K562 (cell line): ENCODE results near the gene COL1A1. TPM values are rescaled to one million over a fixed set of nuclear protein-coding genes. Genes with fewer than 3 reads are reported as not detected.

Source experiments
- ATAC-seq: fragments of 200-7000 bp; cut with Tn5 transposase; 3 replicates; pipeline ENCODE4 v1.9.1; 2020; ENCODE audit warnings: moderate library complexity
- BruUV-seq: library from RNA; stranded (reverse); fragments of 400-500 nt; replicated peaks from 2 replicates; lab custom pipeline; 2021; lab: Mats Ljungman, UMichigan
- CTCF ChIA-PET: fragments of 300-600 bp; formaldehyde crosslinking; extraction: SDS; loops from one replicate; lab custom pipeline; 2021; ENCODE audit warnings: low intra/inter-chr PET ratio; lab: Yijun Ruan, JAX
- POLR2A ChIA-PET: fragments of 300-600, 350-650 bp; sonication (Branson Sonifier 250); formaldehyde crosslinking; extraction: SDS; loops from one replicate; lab custom pipeline; 2021; ENCODE audit warnings: antibody characterized with exemption, inconsistent platforms; lab: Yijun Ruan, JAX
- DNase-seq, 4 experiments: peaks; one replicate each; pipeline versions ENCODE4 v3.0.0 to v3.0.0-alpha.2; 2011 to 2018; ENCODE audit warnings: low spot score in 3 of 4, mixed read lengths in 3 of 4; ENCODE audit errors: extremely low read depth in 1 of 4
- FAIRE-seq: peaks from 2 replicates; lab custom pipeline; 2011; peaks lifted over from hg19 to GRCh38; lab: Jason Lieb, UNC
- H2AFZ ChIP-seq: 2 replicates; pipeline ENCODE4 v1.6.0; 2011; ENCODE audit warnings: low read depth, low read length, control low read depth, inconsistent platforms
- H3K27ac ChIP-seq: fragments of 200-600 bp; 3 replicates; pipeline ENCODE4 v1.8.0; 2011; ENCODE audit warnings: low read depth, mild to moderate bottlenecking, control low read depth, inconsistent platforms, low read length, moderate library complexity, mixed read lengths; ENCODE audit errors: extremely low read depth
- H3K27me3 ChIP-seq, 2 experiments: fragments of 300-600 bp in 1 of 2; 2 replicates in 1 of 2; 3 replicates in 1 of 2; pipeline versions ENCODE4 v1.6.0 to v1.8.0; 2011; ENCODE audit warnings: inconsistent platforms in 2 of 2, low read length in 2 of 2, mild to moderate bottlenecking in 1 of 2, mixed read lengths in 1 of 2, moderate library complexity in 1 of 2; ENCODE audit not compliant: control insufficient read depth in 2 of 2, insufficient read depth in 2 of 2
- H3K36me3 ChIP-seq: fragments of 300-600 bp; 3 replicates; pipeline ENCODE4 v1.8.0; 2011; ENCODE audit warnings: mild to moderate bottlenecking, low read length, inconsistent platforms; ENCODE audit not compliant: control insufficient read depth, insufficient read depth
- H3K4me1 ChIP-seq, 2 experiments: fragments of 200-600 bp in 1 of 2; replicated peaks in 1 of 2; 2 replicates in 1 of 2; 3 replicates in 1 of 2; pipeline versions ENCODE4 v1.5.1 to v1.8.0; 2011; ENCODE audit warnings: inconsistent platforms in 2 of 2, low read length in 2 of 2, mild to moderate bottlenecking in 1 of 2, mixed read lengths in 1 of 2, moderate library complexity in 1 of 2; ENCODE audit not compliant: control insufficient read depth in 2 of 2, insufficient read depth in 2 of 2
- H3K4me2 ChIP-seq: 2 replicates; pipeline ENCODE4 v1.6.1; 2011; ENCODE audit warnings: low read length, control low read depth, inconsistent platforms, mixed read lengths; ENCODE audit not compliant: insufficient read depth
- H3K4me3 ChIP-seq: fragments of 200-600 bp; sonication (generic), shearing (Covaris generic); 2 replicates; pipeline ENCODE4 v1.5.1; 2016; ENCODE audit warnings: control low read depth, inconsistent platforms
- H3K79me2 ChIP-seq: fragments of 200-600 bp; 3 replicates; pipeline ENCODE4 v1.8.0; 2011; ENCODE audit warnings: low read length, inconsistent platforms; ENCODE audit not compliant: control insufficient read depth, insufficient read depth
- H3K9ac ChIP-seq, 2 experiments: 2 replicates each; pipeline versions ENCODE4 v1.6.0 to v1.6.1; 2011; ENCODE audit warnings: low read depth in 2 of 2, low read length in 2 of 2, control low read depth in 1 of 2, inconsistent platforms in 1 of 2, mild to moderate bottlenecking in 1 of 2, mixed read lengths in 1 of 2; ENCODE audit not compliant: insufficient read depth in 1 of 2
- H3K9me1 ChIP-seq: one replicate; pipeline ENCODE4 v1.6.0; 2011; ENCODE audit warnings: inconsistent platforms, mild to moderate bottlenecking, low read length, moderate library complexity; ENCODE audit not compliant: control insufficient read depth, insufficient read depth
- H3K9me3 ChIP-seq: replicated peaks from 2 replicates; pipeline ENCODE4 v1.5.1; 2011; ENCODE audit warnings: low read depth, low read length, inconsistent platforms; ENCODE audit not compliant: control insufficient read depth, insufficient read depth
- H4K20me1 ChIP-seq: replicated peaks from 2 replicates; pipeline ENCODE4 v1.6.1; 2011; ENCODE audit warnings: low read length, inconsistent platforms, mixed read lengths; ENCODE audit not compliant: control insufficient read depth, insufficient read depth
- CREB1 ChIP-seq, 2 experiments: sonication (generic) in 1 of 2; formaldehyde crosslinking in 1 of 2; IDR thresholded peaks; 2 replicates each; pipeline versions ENCODE4 v1.6.1 to v1.8.0; 2012 to 2022; ENCODE audit warnings: inconsistent platforms in 1 of 2, mild to moderate bottlenecking in 1 of 2, missing genetic modification reagents in 1 of 2, moderate library complexity in 1 of 2
- CREM ChIP-seq: IDR thresholded peaks from 2 replicates; pipeline ENCODE4 v1.6.1; 2014; ENCODE audit warnings: antibody characterized with exemption, low read depth
- EGR1 ChIP-seq: fragments of 450-650 bp; conservative IDR thresholded peaks from 2 replicates; pipeline ENCODE4 v1.6.1; 2017; ENCODE audit warnings: mild to moderate bottlenecking
- HMG20B ChIP-seq: fragments of 250-450 bp; sonication (Bioruptor Pico); IDR thresholded peaks from 2 replicates; pipeline ENCODE4 v1.5.0; 2021; ENCODE audit warnings: mild to moderate bottlenecking
- JUN ChIP-seq, 2 experiments: sonication (generic) in 1 of 2; formaldehyde crosslinking in 1 of 2; IDR thresholded peaks; 2 replicates each; pipeline versions ENCODE4 v1.6.1 to v1.8.0; 2012 to 2022; ENCODE audit warnings: borderline replicate concordance in 2 of 2, mild to moderate bottlenecking in 2 of 2, improper control_type of control experiment in 1 of 2, low read depth in 1 of 2, low read length in 1 of 2, missing genetic modification reagents in 1 of 2
- KDM1A ChIP-seq, 2 experiments: fragments of 450-650 bp; IDR thresholded peaks; 2 replicates each; pipeline ENCODE4 v1.6.1; 2016; ENCODE audit warnings: mild to moderate bottlenecking in 2 of 2
- NFATC3 ChIP-seq: fragments of 450-650 bp; IDR thresholded peaks from 2 replicates; pipeline ENCODE4 v1.6.1; 2017; ENCODE audit warnings: mild to moderate bottlenecking
- RCOR1 ChIP-seq, 2 experiments: IDR thresholded peaks; 2 replicates each; pipeline ENCODE4 v1.6.1; 2012; ENCODE audit warnings: low read depth in 2 of 2, low read length in 2 of 2, borderline replicate concordance in 1 of 2, improper control_type of control experiment in 1 of 2
- SIN3A ChIP-seq, 2 experiments: fragments of 150-350 bp in 1 of 2; IDR thresholded peaks; 2 replicates each; pipeline ENCODE4 v1.6.1; 2011 to 2016; ENCODE audit warnings: borderline replicate concordance in 2 of 2, low read depth in 2 of 2, low read length in 2 of 2, mild to moderate bottlenecking in 2 of 2, moderate library complexity in 2 of 2; ENCODE audit not compliant: control insufficient read depth in 1 of 2
- SPI1 ChIP-seq: IDR thresholded peaks from 2 replicates; pipeline ENCODE4 v1.6.1; 2011; ENCODE audit warnings: low read depth, low read length, control low read depth, borderline replicate concordance
- TBP ChIP-seq: optimal IDR thresholded peaks from 2 replicates; pipeline ENCODE3; 2011; ENCODE audit warnings: low read depth, low read length, improper control_type of control experiment
- WGBS: fragments of 100-300 bp; shearing (Covaris generic); methylation state at CpG from one replicate; pipeline ENCODE4 v1.1.6; 2016; ENCODE audit warnings: low coverage, mixed read lengths; ENCODE audit not compliant: insufficient coverage; ENCODE audit errors: missing lambda C conversion rate; 5-methylcytosine and 5-hydroxymethylcytosine counted together
- in situ Hi-C: fragments of 300-500 bp; cut with MboI; formaldehyde crosslinking; loops from 4 replicates; pipeline ENCODE4 v1.15.0; 2018; ENCODE audit warnings: inconsistent platforms, mixed read lengths
- intact Hi-C: fragments of 100-400 bp; cut with micrococcal nuclease; formaldehyde crosslinking; loops from 2 replicates; pipeline ENCODE4 v1.14.2; 2022
- polyA plus RNA-seq, 8 experiments: library from polyadenylated mRNA; depleted of rRNA in 4 of 8; stranded (reverse) in 5 of 8; unstranded in 3 of 8; fragments of >200 nt; fragmentation: Nextera tagmentation in 2 of 8; fragmentation: Illumina TruSeq in 1 of 8; extraction: Ambion mirVana in 2 of 8; extraction: Trizol in 1 of 8; gene quantifications; 2 replicates each; pipeline versions ENCODE4 v1.2.1 to v1.2.3, GENCODE V29; 2011 to 2014; ENCODE audit warnings: inconsistent platforms in 1 of 8, missing spikeins in 1 of 8
- total RNA-seq, 7 experiments: library from RNA; depleted of rRNA in 6 of 7; stranded (reverse); fragments of >200 nt in 6 of 7; fragmentation: Illumina TruSeq in 2 of 7; extraction: Trizol in 2 of 7; gene quantifications; 2 replicates each; pipeline versions ENCODE4 v1.2.1 to v1.2.3, GENCODE V29; 2011 to 2021; ENCODE audit warnings: low replicate concordance in 1 of 7
- TF ChIP-seq, protein P1 (sequence below), 2 experiments: fragments of 450-650 bp; IDR thresholded peaks; 2 replicates each; pipeline ENCODE4 v1.6.1; 2018; ENCODE audit warnings: mild to moderate bottlenecking in 2 of 2, low read depth in 1 of 2; ENCODE audit not compliant: partially characterized antibody in 2 of 2
- TF ChIP-seq, protein P2 (sequence below), 2 experiments: fragments of 450-650 bp in 1 of 2; sonication (generic) in 1 of 2; formaldehyde crosslinking in 1 of 2; IDR thresholded peaks in 1 of 2; conservative IDR thresholded peaks in 1 of 2; 2 replicates each; pipeline versions ENCODE4 v1.6.1 to v1.8.1; 2016 to 2023; ENCODE audit warnings: mild to moderate bottlenecking in 2 of 2, moderate library complexity in 2 of 2, inconsistent platforms in 1 of 2, missing genetic modification reagents in 1 of 2

COL1A1 gene
- total and polyA plus RNA-seq, 9 of the 15 experiments (the other 6 are each of a cell fraction or from before 2014, with no cell fraction given): 0.04 to 3.4 (median 0.18) TPM

DNA sequence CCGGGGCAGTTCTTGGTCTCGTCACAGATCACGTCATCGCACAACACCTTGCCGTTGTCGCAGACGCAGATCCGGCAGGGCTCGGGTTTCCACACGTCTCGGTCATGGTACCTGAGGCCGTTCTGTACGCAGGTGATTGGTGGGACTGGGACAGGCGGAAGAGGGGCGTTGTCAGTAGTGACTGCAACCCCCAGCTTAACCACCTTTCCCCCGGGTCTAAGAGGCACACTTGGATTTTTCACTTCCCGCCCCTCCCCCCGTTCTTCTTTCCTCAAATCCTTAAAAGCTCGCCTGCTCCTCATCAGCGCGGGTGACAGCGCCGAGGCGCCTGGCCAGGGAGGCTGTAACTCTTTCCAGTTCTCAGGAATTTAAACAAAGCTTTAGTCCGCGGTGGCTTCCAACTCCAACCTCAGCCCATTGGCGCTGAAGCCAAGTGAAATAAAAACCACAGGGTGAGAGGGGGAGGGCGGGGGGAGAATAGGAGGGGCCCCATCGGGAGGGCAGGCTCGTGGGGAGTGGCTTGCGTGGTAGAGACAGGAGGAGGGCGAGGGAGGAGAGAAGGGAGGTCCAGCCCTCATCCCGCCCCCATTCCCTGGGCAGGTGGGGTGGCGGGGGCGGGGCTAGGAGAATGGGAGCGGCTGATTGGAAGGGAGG, 1.5 kb downstream of the COL1A1 start:
- peak overlapping the region; percentile 90 for H2AFZ ChIP-seq
- H3K4me2 ChIP-seq: peak overlapping the region; percentile 83
- CTCF ChIA-PET: interaction anchor here (0.6 to 5.1 kb wide), 14 partner anchors 9 to 969 kb away, joined by 3 to 147 read pairs (median 4); partner anchors contain the start of genes RSAD1 and TMEM92
- H3K4me1 ChIP-seq: peaks cover 4 to 25% of the 10 kb centered on the region in 2 experiments; a peak in 4 of 5 replicates
- H3K9me1 ChIP-seq: no peaks in the 10 kb centered on the region
- H3K27ac ChIP-seq: no peak overlapping the region
- in situ Hi-C loops: no loop called here
- no peaks in the 10 kb centered on the region for H3K79me2 ChIP-seq
- no peaks in the 10 kb centered on the region for H3K36me3 ChIP-seq
- H3K9ac ChIP-seq: peak overlapping the region in 1 of 2 experiments; percentile 74; a peak in 1 of 4 replicates
- peaks cover 8 to 41% of the 10 kb centered on the region in 2 experiments; a peak in 4 of 5 replicates for H3K27me3 ChIP-seq
- WGBS: 4% methylated on average over 22 of the region's 36 CpGs
- H3K9me3 ChIP-seq: no peaks in the 10 kb centered on the region
- peak; percentile 95 for ATAC-seq
- peak; percentile 87 to 96 (median 95) for DNase-seq
- BruUV-seq: no TSS peak
- FAIRE-seq: no peak
- intact Hi-C loops: loop anchor here (1.0 to 2.0 kb wide), 3 partner anchors 70 to 97 kb away; no protein-coding TSS in a partner anchor
- 0 out of 2 replicates have a peak, but pooled peaks cover 7% of the 10 kb centered on the region for H4K20me1 ChIP-seq
- H3K4me3 ChIP-seq: peak overlapping the region; percentile 41
- POLR2A ChIA-PET: interaction anchor here (0.6 to 1.2 kb wide), 5 partner anchors 10 to 935 kb away, joined by 3 to 5 read pairs (median 4); partner anchors contain the start of gene SGCA
- 0 out of 2 replicates have a peak, but pooled peaks have one; percentile 1 for TF ChIP-seq SPI1
- TF ChIP-seq CREM: peak; percentile 55
- no peak for TF ChIP-seq SIN3A (IDR thresholded peaks at IDR 0.05; ENCODE audit: borderline replicate concordance in 2 of 2, control insufficient read depth in 1 of 2, low read depth in 2 of 2, low read length in 2 of 2)
- TF ChIP-seq KDM1A (IDR thresholded peaks at IDR 0.05): peak in 1 of 2 experiments; percentile 28; a peak in 2 of 4 replicates
- TF ChIP-seq, protein P1, sequence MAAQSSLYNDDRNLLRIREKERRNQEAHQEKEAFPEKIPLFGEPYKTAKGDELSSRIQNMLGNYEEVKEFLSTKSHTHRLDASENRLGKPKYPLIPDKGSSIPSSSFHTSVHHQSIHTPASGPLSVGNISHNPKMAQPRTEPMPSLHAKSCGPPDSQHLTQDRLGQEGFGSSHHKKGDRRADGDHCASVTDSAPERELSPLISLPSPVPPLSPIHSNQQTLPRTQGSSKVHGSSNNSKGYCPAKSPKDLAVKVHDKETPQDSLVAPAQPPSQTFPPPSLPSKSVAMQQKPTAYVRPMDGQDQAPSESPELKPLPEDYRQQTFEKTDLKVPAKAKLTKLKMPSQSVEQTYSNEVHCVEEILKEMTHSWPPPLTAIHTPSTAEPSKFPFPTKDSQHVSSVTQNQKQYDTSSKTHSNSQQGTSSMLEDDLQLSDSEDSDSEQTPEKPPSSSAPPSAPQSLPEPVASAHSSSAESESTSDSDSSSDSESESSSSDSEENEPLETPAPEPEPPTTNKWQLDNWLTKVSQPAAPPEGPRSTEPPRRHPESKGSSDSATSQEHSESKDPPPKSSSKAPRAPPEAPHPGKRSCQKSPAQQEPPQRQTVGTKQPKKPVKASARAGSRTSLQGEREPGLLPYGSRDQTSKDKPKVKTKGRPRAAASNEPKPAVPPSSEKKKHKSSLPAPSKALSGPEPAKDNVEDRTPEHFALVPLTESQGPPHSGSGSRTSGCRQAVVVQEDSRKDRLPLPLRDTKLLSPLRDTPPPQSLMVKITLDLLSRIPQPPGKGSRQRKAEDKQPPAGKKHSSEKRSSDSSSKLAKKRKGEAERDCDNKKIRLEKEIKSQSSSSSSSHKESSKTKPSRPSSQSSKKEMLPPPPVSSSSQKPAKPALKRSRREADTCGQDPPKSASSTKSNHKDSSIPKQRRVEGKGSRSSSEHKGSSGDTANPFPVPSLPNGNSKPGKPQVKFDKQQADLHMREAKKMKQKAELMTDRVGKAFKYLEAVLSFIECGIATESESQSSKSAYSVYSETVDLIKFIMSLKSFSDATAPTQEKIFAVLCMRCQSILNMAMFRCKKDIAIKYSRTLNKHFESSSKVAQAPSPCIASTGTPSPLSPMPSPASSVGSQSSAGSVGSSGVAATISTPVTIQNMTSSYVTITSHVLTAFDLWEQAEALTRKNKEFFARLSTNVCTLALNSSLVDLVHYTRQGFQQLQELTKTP (IDR thresholded peaks at IDR 0.05; ENCODE audit: low read depth in 1 of 2, partially characterized antibody in 2 of 2): peak in 1 of 2 experiments; percentile 36
- TF ChIP-seq, protein P2, sequence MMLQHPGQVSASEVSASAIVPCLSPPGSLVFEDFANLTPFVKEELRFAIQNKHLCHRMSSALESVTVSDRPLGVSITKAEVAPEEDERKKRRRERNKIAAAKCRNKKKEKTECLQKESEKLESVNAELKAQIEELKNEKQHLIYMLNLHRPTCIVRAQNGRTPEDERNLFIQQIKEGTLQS (IDR thresholded peaks at IDR 0.05): peak; percentile 38
- TF ChIP-seq, protein P2 (CRISPR knock-in tag; conservative IDR thresholded peaks at IDR 0.05): no peak
- peak; percentile 16 for TF ChIP-seq TBP
- no peak for TF ChIP-seq JUN (IDR thresholded peaks at IDR 0.05; ENCODE audit: borderline replicate concordance, low read depth, low read length)
- 0 out of 2 replicates have a peak, but pooled peaks have one; percentile 31 for TF ChIP-seq JUN (CRISPR knock-in tag; IDR thresholded peaks at IDR 0.05; ENCODE audit: borderline replicate concordance)
- no peak for TF ChIP-seq HMG20B (CRISPR knock-in tag)
- TF ChIP-seq CREB1 (IDR thresholded peaks at IDR 0.05): peak; percentile 60
- peak; percentile 28; the same call in 1 of the 2 replicates for TF ChIP-seq CREB1 (CRISPR knock-in tag; IDR thresholded peaks at IDR 0.05)
- peak; percentile 73; the same call in 1 of the 2 replicates for TF ChIP-seq NFATC3
- peak; percentile 59 for TF ChIP-seq EGR1
- TF ChIP-seq RCOR1 (IDR thresholded peaks at IDR 0.05; ENCODE audit: borderline replicate concordance in 1 of 2, low read depth in 2 of 2, low read length in 2 of 2): no peak
